Ramos (cell line): Measurements from ENCODE around the gene MAD1L1.
"Not testable (repeated sequence)": the region's sequence is repeated elsewhere in the genome, so short reads cannot be mapped to it uniquely, and the experiment has no call there.

Experiments used
- in situ Hi-C: fragments of 300-500 bp; cut with MboI; formaldehyde crosslinking; loops from one replicate; pipeline ENCODE4 v1.14.3; 2022; ENCODE audit warnings: low sequenced_read_pairs; ENCODE audit not compliant: unreplicated experiment

The MAD1L1 gene

DNA sequence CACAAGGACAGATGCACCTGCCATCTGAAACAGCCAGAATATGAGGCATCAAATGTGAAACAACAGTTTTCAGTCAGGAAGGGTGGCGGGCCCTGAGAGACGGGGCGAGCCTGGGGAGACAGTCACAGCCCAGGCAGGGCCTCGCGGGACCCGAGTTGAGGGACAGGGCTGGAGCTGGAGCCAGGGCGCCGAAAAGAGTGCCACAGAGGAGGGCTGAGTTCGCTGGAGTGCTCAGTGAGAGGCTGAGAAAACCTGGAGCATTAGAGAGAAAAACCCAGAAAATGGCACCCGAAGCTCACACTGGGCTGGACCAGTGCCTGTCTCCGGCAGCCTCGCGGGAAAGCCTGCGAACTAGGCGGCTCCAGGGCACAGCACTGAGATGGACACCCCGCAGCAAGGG is 404.6 kb downstream of the MAD1L1 start:
- in situ Hi-C loops = not testable (repeated sequence)

GRCh38 chr7:1827521-1827981 is 405.2 kb downstream of the MAD1L1 start:
- in situ Hi-C loops = not testable (repeated sequence)

DNA sequence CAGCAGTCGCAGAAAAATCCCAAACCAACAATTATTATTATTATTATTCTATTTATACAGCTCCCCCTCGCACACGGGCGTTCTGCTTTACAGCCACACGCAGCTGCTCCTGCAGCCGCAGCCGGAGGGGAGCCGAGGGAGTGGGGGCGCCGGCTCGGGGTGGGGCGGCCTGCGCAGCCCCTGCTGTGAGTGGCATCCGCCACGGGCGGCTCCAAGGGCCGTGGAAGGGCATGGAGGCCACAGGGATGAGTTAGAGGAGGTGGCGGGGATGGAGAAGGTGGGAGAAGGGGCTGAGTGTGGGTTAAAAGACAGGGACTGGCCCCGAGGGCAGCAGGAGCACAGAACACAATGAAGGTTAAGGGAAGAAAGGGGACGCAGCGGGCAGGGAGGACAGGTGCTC is 405.8 kb downstream of the MAD1L1 start:
- in situ Hi-C loops = not testable (repeated sequence)

DNA sequence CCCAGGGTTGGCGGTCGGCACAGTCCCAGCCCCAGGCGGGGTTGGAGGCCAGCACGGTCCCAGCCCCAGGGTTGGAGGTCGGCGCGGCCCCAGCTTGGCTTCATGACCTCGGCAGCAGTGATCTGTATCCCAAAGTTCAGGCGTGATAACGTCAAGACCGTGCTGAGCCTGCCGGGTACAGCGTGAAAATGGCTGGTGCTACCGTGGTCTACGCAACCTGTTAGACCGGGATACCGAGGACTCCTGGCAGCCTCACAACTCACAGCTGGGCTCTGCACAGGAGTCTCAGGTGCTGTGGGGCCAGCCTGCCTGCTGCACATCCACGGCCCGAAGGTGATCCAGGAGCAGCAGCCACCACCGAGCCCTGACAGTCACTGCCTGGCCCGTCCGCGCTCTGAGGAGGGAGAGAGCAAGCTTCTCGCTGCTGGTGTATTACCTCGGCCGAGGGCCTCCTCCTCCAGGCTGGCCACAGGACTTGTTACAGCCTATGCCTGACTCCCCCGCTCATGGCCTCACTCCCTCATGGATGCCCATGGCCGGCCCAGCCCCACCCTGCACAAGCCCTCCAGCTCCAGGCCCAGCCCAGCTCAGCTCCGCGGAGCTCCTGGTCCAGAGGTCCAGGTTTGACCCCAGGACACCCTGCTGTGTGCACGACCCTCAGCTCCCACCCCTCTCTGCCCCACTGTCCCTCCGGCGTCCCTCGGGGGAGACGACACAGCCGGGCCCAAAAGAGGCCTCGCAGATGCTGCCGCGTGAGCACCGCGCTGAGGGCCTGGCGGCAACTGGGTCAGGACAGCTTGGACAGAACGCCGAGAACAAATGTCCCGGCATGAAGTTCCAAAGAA is 406.6 kb downstream of the MAD1L1 start:
- in situ Hi-C loops = no loop called here

DNA sequence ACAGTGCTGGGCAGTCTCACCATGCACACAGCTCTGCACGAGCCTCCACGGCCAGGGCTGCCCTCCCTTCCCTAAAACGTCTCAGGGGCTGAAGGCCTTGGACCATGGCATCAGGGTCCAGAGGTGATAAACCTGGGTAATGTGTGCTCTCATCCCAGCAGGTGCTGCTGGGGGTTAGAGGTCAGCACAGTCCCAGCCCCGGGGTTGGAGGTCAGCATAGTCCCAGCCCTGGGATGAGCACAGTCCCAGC is 407.2 kb downstream of the MAD1L1 start:
- in situ Hi-C loops = not testable (repeated sequence)

- in situ Hi-C loops = not testable (repeated sequence)
These were observed 407.7 kb downstream of the MAD1L1 start for GRCh38 chr7:1824882-1825646.

GRCh38 chr7:1824151-1824881 is 408.4 kb downstream of the MAD1L1 start:
- in situ Hi-C loops = not testable (repeated sequence)

DNA sequence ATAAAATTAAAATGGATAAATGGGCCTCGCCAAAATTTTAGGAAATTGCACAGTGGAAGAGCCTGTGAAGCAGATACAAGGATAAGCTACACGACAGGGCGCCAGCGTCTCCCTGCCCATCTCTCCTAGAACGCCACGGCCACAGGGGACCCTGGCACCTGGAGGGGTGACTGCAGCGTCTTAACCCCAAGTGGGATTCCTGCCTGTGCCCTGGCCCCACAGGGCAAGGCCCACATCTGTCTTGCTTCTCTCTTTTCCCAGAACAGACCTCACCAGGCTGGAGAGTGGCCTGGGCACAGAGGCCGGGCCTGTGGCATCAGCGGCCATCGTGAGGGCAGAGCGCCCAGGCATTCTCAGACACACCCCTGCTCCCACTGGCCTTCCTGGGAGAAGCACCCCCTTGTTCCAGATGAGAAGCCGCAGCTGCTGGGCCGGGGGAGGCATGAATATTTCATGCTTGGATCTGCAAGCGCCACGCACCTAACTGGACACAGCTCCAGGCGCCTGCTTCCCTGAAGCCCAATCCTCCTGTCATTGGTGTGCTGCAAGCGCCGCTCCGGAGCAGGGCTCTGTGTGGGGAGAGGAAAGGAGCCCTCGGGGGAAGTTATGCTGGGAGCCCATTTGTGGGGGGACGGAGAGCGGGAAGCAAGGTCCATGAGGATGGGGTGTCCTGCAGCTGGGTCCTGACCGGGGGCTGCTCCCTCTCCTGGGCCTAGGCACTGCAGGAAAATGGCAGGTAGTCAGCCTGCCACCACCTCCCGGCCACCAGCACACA is 409.2 kb downstream of the MAD1L1 start:
- in situ Hi-C loops = no loop called here

GRCh38 chr7:1819259-1819841 is 413.4 kb downstream of the MAD1L1 start:
- in situ Hi-C loops = no loop called here

GRCh38 chr7:1818575-1819258 is 414.0 kb downstream of the MAD1L1 start:
- in situ Hi-C loops = no loop called here

DNA sequence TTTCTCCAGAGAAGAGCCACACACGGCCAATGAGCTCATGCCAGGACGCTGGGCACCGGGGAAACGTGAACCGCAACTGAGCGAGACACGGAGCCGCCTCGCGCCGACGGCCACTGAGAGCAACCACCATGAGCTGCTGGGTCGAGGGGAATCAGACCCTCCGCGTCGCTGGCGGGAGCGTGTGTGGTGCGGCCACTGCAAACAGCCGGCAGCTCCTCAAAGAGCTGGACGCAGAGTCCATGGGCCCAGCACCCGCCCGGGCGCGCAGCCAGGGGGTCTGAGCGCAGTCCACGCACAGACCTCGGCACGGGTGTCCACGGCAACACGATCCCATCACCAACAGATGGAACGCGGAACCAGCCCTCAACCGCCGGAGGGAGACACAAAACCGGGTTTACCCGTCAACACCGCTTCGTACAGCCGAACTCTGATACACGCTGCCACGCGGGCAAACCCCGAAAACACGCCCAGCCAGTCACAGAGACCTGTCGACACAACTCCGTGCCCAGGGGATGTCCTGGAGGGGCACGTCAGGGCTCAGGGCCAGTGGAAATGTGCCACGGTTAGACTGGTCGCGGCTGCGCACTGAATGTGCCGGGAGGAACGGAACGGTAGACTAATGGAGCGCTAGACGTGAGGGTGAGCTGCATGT is 415.6 kb downstream of the MAD1L1 start:
- in situ Hi-C loops = no loop called here

DNA sequence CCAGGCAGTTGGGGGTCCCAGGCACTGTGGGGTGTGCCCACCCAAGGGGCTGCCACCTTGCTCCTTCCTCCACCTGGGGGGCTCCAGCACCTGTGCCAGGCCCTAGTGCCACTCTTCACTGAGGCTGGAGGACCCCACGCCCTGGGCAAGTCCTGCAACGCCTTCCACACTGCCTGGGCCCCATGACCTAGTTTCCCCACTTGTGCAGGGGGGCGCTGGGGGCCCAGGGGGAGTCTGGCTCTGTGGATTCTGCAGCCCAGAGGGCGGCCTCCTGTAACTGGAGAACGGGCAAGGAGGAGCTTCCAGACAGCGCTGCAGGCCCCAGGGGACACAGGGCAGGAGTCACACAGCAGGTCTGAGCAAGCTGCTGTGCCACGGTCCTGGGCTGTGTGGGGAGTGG is 416.3 kb downstream of the MAD1L1 start:
- in situ Hi-C loops = not testable (repeated sequence)

GRCh38 chr7:1815551-1816281 is 417.0 kb downstream of the MAD1L1 start:
- in situ Hi-C loops = not testable (repeated sequence)

- in situ Hi-C loops = no loop called here
These were observed 417.7 kb downstream of the MAD1L1 start for GRCh38 chr7:1815051-1815481.

DNA sequence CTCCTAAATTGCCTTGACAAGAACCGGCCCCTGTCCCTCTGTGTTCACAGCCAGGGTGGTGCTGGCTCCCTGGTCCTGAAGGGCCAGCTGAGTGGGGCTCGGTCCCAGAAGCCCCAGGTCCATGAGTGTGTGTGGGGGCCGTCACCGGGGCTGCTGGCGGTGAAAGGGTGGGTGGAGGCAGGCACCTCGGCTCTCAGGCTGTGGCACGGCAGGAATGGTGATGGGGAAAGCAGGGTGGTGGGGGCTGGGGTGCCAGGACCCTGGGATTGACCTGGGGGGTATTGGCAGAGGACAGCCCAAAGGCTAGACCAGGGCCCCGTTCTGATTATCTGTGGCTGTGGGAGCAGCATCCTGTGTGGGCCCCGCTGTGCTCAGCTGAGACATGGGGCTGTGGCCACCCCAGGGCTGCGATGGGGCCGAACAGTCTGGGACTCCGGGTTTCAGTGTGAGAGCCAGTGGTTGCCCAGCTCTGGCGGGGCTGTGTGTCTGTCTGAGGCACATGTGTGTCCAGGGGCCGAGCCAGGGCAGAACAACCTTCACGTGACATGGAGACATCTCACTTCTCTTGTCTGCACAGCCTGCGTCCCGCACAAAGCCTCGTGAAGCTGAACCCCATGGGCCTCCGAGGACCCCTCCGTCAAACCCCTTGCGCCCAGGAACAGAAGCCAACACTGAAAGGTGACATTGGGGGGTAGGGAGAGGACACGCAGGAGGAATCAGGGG is 418.5 kb downstream of the MAD1L1 start:
- in situ Hi-C loops = no loop called here

DNA sequence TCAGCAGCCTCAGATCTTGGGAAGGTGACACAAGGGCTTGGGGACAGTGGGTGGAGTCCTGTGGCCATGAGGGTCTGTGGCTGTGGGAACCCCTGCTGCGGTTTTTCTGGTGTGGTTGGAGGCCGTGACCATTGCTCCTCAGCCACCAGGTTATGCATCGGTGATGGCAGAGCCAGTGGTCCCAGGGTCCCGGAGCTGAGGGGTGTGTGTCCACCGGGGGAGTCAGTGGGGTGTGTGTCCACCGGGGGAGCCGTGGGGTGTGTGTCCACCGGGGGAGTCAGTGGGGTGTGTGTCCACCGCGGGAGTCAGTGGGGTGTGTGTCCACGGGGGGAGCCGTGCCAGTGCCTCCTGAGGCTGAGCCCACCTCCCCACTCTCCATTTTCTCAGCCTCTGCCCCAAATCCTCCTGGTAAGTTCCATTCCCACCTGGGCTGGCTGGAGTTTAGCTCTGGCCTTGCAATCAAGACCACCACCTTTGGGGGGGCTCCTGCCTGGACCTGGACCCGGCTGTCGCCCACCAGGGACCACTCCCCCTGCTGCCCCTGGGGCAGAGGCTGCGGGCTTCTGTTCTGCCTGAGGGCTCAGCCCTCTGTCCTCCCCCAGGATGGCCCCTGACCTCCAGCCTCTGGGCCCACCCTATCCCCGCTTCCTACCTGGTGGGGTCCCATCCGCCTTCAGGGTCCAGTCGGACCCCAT is 419.2 kb downstream of the MAD1L1 start:
- in situ Hi-C loops = no loop called here
